ENCODE results near the gene LRRC49.
"Not testable (repeated sequence)": the region's sequence is repeated elsewhere in the genome, so short reads cannot be mapped to it uniquely, and the experiment has no call there.

The LRRC49 gene

DNA sequence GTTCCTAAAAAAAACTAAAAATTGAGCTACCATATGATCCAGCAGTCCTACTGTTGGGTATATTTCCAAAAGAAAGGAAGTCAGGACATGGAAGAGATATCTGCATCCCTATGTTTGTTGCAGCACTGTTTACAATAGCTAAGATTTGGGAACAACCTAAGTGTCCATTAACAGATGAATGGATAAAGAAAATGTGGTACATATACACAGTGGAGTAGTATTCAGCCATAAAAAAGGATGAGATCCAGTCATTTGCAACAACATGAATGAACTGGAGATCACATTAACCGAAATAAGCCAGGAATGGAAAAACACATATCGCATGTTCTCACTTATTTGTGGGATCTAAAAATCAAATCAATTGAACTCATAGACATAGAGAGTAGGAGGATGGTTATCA is 29.5 kb downstream of the LRRC49 start:
- in situ Hi-C loops (cut with MboI; ENCODE audit: low sequenced_read_pairs) = no loop called here

DNA sequence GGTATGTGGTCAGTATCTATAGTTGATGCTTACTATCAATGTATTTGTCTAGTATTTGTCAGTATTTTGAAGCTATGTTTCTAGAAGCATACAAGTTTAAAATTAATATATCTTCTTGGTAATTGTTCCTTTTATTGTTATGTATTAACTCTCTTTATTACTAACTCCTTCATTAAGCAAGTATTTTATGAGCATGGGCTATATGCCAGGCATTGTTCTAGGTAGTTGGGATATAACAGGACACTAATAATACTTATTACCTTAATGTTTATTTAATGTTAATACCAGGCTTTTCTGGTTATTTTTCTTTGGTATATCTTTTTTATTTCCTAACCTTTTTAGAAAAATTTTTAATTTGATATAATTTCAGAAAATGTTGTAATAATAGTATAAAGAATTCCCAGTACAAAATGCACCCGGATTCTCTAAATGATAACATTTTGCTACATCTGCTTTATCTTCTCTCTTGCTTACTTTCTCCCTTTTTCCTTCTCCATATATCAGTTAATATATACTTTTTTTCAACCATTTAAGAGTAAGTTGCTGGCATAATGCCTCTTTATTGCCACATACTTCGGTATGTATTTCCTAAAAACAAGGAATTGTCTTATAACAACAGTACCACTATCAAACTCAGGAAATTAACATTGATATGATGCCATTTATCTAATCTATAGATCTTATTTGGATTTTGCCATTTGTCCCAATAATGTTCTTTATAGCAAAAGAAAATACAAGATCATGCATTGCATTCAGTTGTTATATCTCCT is 30.9 kb downstream of the LRRC49 start:
- in situ Hi-C loops (cut with MboI; ENCODE audit: low sequenced_read_pairs) = no loop called here

DNA sequence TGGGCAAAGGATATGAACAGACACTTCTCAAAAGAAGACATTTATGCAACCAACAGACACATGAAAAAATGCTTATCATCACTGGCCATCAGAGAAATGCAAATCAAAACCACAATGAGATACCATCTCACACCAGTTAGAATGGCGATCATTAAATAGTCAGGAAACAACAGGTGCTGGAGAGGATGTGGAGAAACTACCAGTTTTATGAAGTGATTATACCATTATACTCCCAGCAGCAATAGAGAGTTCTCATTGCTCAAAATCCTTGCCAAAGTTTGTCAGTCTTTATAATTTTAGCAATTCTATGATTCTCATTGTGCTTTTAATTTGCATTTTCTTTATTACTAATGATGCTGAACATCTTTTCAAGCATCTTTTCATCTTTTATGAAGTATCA is 34.3 kb downstream of the LRRC49 start:
- in situ Hi-C loops (cut with MboI; ENCODE audit: low sequenced_read_pairs) = not testable (repeated sequence)

DNA sequence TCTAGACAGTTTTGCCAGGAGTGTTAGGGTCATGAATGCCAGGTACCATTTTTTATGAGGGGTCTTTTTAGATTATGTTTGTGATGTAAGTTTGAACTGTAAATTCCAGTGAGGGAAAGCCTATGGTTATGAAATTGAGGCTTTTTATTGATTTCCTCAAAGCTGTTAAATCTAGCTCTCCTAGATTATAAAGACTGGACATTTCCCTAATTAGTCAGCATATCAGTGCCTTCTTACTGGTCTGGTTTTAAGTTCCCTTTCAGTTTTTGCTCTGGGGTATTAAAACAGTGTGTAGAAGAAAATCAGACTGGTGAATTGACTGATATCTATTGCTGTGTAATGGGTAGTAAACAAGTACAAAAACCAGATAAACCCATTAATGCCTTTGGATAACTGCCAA is 39.2 kb downstream of the LRRC49 start:
- in situ Hi-C loops (cut with MboI; ENCODE audit: low sequenced_read_pairs) = no loop called here

DNA sequence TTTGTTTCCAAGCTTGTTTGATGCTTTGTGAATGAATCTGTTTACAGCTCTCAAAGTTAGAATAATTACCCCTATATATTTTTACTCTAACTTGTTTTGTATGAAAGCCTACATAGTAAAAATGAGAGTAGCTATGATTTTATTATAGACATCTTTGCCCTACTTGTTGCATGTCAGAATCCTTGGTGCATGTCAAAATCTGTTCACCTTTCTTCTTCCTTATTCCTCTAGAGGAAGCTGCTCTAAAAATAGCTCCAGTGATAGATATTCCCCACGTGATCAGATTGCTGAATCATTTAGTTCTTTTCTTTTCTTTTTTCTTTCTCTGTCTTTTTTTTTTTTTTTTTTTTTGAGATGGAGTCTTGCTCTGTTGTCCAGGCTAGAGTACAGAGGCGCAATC is 39.8 kb downstream of the LRRC49 start:
- in situ Hi-C loops (cut with MboI; ENCODE audit: low sequenced_read_pairs) = no loop called here

DNA sequence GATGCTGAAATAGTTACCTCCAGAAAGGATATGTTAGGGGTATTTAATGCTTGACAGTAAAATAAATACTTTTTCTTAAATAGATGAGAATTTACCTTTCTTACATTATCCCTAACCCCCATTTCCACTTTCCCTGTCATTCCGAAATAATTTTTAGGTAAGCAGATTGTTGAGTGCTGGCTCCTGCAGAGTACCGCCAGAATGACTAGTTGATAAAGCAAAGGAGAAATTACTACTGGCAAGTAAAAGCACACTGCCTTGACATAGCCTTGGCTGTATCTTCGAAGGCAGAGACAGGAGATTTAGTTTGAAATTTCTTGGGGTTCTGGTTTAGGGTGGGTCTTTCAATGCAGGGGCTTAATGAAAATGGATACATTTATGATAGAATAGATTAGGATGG is 40.8 kb downstream of the LRRC49 start:
- in situ Hi-C loops (cut with MboI; ENCODE audit: low sequenced_read_pairs) = no loop called here

DNA sequence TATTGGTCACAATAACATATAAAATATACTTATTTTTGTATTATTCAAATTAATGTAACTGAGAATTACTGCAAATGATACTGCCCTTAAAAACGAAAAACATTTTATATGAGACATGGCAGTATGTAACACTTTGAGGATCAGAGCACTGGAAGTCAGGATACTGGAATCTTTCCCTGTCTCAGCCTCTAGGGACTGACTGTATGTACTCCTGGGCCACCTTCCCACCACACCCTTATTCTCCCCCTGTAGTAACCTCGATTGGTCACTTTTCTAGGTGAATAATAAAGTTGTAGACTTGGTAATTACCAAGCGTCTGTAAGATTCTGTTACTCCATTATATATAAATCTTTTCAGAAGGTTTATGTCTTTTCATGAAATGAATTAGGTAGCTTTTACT is 43.0 kb downstream of the LRRC49 start:
- in situ Hi-C loops (cut with MboI; ENCODE audit: low sequenced_read_pairs) = no loop called here

DNA sequence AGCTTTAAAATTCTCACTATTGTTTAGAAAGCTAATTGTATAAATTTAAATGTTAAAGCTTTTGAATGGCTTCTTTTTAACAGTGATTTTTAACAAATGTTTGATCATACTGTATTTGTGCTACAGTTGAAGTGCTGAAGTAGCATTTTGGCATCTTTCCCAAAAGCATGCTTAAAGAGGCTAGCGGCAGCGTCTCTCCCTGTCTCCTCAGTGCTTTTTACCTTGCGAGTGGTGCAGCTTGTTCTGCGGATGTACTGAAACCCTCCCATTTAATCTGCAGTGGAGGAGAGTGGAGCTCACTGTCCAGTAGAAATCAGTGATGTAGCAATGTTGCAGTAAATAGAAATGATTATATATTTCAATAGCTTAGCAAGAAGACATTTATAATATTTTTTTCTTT is 43.7 kb downstream of the LRRC49 start:
- in situ Hi-C loops (cut with MboI; ENCODE audit: low sequenced_read_pairs) = no loop called here

DNA sequence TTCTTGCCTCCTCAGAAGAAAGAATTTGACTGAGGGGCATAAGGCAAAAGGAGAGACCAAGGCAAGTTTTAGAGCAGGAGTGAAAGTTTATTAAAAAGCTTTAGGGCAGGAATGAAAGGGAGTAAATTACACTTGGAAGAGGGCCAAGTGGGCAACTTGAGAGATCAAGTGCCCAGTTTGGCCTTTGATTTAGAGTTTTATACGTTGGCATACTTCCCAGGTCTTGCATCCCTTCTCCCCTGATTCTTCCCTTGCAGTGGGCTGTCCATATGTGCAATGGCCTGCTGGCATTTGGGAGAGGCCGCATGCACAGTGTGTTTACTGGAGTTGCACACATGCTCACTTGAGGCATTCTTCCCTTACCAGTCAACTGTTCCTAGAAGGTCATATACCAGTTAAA is 50.7 kb downstream of the LRRC49 start:
- in situ Hi-C loops (cut with MboI; ENCODE audit: low sequenced_read_pairs) = not testable (repeated sequence)

DNA sequence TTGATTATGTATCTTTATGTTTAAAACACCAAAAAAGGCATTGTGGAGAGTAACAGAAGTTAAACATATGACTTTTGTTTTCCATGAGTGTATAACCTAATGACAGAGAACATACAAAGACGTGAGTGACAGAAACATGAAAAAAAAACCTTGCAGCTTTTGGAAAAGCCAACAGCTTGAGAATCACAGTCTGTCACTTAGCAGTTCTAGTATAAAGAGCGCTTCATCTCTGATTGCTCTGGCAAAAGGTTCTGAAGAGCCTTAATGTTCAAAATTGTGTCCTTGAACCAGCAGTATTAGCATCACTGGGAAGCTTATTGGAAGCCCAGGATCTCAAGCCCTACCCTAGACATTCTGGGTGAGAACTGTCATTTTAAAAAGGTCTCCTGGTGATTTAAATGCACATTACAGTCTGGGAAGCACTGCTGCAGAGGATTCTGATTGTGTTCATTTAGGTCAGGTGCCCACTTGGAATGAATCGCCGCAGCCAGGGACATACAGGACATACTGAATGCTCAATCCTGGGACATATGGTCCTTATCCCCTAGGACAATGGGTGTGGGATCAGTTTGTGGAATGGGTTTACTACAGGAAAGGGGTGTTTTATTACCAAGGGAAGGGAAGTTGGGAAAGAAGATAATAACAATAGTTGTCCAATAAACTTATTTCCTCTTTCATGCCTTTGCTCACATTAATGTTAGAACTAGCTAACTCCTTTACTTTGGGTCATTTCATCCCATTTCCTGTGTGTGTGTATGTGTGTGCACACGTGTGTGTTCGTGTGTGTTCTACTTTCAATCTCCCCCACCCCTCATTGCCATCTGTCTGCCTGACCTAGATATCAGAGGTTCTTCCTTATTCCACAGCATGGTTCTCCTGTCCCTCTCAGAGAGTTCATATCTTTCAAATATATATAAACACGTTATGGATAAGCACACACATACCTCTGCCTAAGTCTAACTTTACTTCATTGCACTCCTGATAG is 55.0 kb downstream of the LRRC49 start:
- in situ Hi-C loops (cut with MboI; ENCODE audit: low sequenced_read_pairs) = no loop called here

DNA sequence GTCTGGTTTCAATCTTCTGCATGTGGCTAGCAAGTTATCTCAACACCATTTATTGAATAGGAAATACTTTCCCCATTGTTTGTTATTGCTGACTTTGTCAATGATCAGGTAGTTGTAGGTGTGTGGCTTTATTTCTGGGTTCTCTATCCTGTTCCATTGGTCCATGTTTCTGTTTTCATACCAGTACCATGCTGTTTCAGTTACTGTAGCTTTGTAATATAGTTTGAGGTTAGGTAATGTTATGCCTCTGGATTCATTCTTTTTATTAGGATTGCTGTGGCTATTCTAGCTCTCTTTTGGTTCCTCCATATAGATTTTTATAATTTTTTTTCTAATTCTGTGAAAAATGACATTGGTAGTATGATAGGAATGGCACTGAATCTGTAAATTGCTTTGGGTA is 58.3 kb downstream of the LRRC49 start:
- in situ Hi-C loops (cut with MboI; ENCODE audit: low sequenced_read_pairs) = no loop called here

DNA sequence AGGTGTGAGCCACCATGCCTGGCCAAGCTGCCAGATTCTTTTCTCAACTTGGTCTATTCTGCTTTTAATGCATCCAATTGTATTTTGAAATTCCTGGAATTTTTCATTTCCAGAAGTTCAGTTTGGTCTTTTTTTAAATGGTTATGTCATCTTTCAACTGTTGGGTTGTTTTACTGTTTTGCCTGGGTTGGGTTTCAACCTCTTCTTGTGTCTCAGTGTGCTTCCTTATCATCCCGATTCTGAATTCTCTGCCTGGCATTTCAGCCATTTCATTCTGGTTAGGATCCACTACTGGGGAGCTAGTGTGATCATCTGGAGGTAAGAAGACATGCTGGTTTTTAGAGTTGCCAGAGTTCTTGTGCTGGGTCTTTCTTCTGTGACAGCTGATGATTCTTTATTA is 61.5 kb downstream of the LRRC49 start:
- in situ Hi-C loops (cut with MboI; ENCODE audit: low sequenced_read_pairs) = no loop called here

DNA sequence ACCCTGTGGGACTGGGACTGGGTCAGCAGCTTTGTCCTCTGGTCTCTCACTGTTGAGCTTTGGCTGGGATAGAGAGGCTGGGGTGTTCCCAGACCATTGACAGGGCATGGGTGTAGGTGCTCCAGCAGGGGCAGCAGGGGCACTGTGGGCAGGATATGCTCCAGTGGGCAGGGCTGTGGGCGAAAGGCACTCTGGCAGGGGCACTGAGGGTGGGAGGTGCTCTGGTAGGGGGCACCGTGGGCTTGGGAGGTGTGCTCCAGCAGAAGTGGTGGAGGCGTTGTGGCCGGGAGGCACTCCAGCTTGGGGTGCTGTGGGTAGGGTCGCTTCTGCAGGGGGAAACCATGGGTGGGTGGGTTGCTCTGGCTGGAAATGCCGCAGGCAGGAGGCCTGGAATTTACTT is 62.1 kb downstream of the LRRC49 start:
- in situ Hi-C loops (cut with MboI; ENCODE audit: low sequenced_read_pairs) = no loop called here

DNA sequence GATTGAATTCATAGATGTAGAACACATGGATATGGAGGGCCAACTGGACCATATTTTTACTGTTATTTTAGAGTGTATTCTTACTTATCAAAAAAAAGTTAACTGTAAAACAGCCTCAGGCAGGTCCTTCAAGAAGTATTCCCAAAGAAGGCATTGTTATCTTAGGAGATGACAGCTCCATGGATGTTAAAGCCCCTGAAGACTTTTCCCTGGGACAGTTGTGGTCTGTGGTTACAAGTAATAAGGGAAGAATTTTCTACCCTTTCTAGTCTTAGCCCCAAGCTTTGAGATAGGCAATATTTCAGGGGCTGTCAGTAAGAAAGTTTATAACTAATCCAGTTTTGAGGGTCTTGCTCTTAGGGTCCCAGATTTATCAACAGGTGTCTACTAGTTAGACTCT is 62.5 kb downstream of the LRRC49 start:
- in situ Hi-C loops (cut with MboI; ENCODE audit: low sequenced_read_pairs) = no loop called here

DNA sequence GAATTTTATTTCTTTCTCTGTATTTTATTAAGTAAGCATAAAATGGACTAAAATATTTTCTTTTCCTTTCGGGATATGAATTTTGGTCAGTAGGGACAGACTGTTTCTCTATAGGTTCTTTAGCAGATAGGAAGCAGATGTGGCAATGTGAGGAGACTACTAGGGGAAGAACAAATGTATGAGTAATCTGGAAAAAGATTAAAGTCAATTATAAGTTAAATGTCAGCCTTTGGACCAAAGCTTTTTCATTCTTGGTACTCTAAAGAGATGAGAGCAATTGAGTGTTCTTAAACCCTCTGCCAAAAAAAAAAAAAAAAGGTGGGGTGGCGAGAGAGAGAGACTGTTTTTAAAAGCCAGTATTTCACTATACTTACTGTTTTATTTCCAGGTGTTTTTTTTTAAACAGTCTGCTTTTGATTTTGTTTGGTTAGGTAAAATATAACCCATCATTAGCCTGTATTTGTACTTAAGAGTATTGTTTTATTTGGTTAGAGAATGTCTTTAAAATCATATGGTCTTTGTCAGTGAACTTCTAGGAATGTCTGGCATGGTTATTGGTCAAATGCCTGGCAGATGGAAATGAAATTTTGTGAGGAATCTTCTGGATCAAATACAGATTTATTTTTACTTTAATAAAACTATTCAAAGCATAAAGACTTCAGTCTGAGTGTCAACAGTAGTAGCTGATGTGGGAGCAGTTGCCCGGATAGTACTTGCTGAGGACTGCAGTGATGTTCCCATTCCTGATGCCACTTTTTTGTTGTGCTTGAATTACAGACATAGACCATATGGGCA is 63.8 kb downstream of the LRRC49 start:
- in situ Hi-C loops (cut with MboI; ENCODE audit: low sequenced_read_pairs) = no loop called here

DNA sequence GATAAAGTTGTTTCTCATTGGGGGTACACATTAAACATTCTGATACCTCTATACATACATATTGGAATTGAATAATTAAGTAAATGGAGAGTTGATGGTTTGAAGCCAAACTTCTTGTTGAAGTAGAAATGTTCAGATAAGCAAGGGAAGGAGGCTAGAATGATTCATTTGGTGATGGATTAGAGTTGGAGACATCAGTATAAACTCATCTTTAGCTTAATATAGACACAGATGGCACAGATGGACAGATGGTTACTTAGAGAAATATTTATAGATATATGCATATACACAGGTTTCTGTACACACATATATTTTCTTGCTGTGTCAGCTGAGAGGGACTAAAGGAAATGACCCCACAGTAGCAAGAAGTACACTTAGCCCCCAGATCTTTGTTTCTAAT is 69.5 kb downstream of the LRRC49 start:
- in situ Hi-C loops (cut with MboI; ENCODE audit: low sequenced_read_pairs) = no loop called here

DNA sequence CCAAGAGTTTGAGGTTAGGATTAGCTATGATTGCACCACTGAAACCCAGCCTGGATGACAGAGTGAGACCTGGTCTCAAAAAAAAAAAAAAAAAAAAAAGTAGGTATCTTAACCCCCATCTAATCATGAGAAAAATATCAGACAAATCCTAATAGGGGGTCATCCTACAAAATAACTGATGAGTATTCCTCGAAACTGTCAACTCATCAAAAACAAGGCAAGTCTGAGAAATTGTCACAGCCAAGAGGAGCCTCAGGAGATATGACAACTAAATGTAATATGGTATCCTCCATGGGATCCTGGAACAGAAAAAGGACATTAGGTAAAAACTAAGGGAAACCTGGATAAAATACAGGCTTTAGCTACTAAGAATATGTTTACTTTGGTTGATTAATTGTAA is 70.6 kb downstream of the LRRC49 start:
- in situ Hi-C loops (cut with MboI; ENCODE audit: low sequenced_read_pairs) = no loop called here

DNA sequence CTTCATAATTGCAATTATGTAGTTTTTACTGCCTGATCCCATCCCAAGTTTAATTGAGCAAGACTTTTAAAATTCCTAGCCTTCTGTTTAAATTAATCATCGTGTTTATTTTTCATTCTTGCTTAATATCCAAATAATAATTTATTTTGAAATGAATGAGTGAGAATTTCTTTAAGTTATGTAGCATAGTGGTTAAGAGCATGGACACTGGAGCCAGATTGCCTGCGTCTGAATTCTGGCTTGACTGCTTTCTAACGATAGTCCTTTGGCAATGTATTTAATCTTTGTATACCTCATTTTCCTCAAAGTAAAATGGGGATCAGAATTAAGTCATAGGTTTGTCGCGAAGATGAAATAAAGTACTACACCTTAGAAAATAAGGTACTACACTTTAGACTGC is 71.4 kb downstream of the LRRC49 start:
- in situ Hi-C loops (cut with MboI; ENCODE audit: low sequenced_read_pairs) = no loop called here

DNA sequence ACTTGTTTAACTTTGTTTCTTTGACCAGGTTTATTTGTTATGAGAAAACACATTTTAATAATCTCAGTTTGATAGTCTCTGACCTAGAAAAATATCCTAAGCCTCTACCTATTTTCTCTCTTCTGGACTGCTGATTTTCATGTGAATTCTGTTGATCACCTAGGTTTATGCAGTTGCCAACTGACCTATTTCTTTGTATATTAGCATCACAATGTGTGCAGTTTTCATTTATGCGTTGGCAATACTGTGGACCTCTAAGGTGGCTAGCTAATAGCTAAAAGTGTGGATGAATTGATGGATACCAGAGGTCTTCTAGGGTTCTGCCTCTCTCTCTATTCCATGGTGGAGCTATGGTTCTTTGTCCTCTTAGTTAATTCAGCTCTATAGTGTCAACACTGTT is 72.1 kb downstream of the LRRC49 start:
- in situ Hi-C loops (cut with MboI; ENCODE audit: low sequenced_read_pairs) = no loop called here

DNA sequence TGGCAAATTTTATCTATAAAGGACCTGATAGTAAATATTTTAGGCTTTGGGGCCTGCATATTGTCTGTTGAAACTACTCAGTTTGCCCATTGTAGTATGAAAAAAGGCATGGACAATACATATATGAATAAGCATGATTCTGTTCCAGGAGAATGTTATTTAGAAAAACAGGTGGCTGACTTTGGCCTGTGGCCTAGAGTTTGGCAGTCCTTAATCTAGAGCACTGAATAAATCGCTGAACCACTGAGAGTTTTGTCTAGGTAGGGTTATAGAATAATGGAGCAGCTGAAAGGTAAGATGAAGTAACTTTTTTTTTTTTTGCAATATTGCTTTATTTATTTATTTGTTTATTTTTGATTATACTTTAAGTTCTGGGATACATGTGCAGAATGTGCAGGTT is 75.0 kb downstream of the LRRC49 start:
- in situ Hi-C loops (cut with MboI; ENCODE audit: low sequenced_read_pairs) = no loop called here

All from HL-60/S4 treated with phorbol 12-myristate 13-acetate at 8.2 ng/mL for 4 days and 3 days (cell line).